K562 (cell line): ENCODE results near the gene TDRD9. TPM values are rescaled to one million over a fixed set of nuclear protein-coding genes. Genes with fewer than 3 reads are reported as not detected.

ENCODE experiments used
- ATAC-seq: fragments of 200-7000 bp; cut with Tn5 transposase; 3 replicates; pipeline ENCODE4 v1.9.1; 2020; ENCODE audit warnings: moderate library complexity
- BruUV-seq: library from RNA; stranded (reverse); fragments of 400-500 nt; replicated peaks from 2 replicates; lab custom pipeline; 2021; lab: Mats Ljungman, UMichigan
- CTCF ChIA-PET: fragments of 300-600 bp; formaldehyde crosslinking; extraction: SDS; loops from one replicate; lab custom pipeline; 2021; ENCODE audit warnings: low intra/inter-chr PET ratio; lab: Yijun Ruan, JAX
- POLR2A ChIA-PET: fragments of 300-600, 350-650 bp; sonication (Branson Sonifier 250); formaldehyde crosslinking; extraction: SDS; loops from one replicate; lab custom pipeline; 2021; ENCODE audit warnings: antibody characterized with exemption, inconsistent platforms; lab: Yijun Ruan, JAX
- DNase-seq, 4 experiments: peaks; one replicate each; pipeline versions ENCODE4 v3.0.0 to v3.0.0-alpha.2; 2011 to 2018; ENCODE audit warnings: low spot score in 3 of 4, mixed read lengths in 3 of 4; ENCODE audit errors: extremely low read depth in 1 of 4
- FAIRE-seq: peaks from 2 replicates; lab custom pipeline; 2011; peaks lifted over from hg19 to GRCh38; lab: Jason Lieb, UNC
- H2AFZ ChIP-seq: 2 replicates; pipeline ENCODE4 v1.6.0; 2011; ENCODE audit warnings: low read depth, low read length, control low read depth, inconsistent platforms
- H3K27ac ChIP-seq: fragments of 200-600 bp; 3 replicates; pipeline ENCODE4 v1.8.0; 2011; ENCODE audit warnings: low read depth, mild to moderate bottlenecking, control low read depth, inconsistent platforms, low read length, moderate library complexity, mixed read lengths; ENCODE audit errors: extremely low read depth
- H3K27me3 ChIP-seq, 2 experiments: fragments of 300-600 bp in 1 of 2; 2 replicates in 1 of 2; 3 replicates in 1 of 2; pipeline versions ENCODE4 v1.6.0 to v1.8.0; 2011; ENCODE audit warnings: inconsistent platforms in 2 of 2, low read length in 2 of 2, mild to moderate bottlenecking in 1 of 2, mixed read lengths in 1 of 2, moderate library complexity in 1 of 2; ENCODE audit not compliant: control insufficient read depth in 2 of 2, insufficient read depth in 2 of 2
- H3K36me3 ChIP-seq: fragments of 300-600 bp; 3 replicates; pipeline ENCODE4 v1.8.0; 2011; ENCODE audit warnings: mild to moderate bottlenecking, low read length, inconsistent platforms; ENCODE audit not compliant: control insufficient read depth, insufficient read depth
- H3K4me1 ChIP-seq, 2 experiments: fragments of 200-600 bp in 1 of 2; replicated peaks in 1 of 2; 2 replicates in 1 of 2; 3 replicates in 1 of 2; pipeline versions ENCODE4 v1.5.1 to v1.8.0; 2011; ENCODE audit warnings: inconsistent platforms in 2 of 2, low read length in 2 of 2, mild to moderate bottlenecking in 1 of 2, mixed read lengths in 1 of 2, moderate library complexity in 1 of 2; ENCODE audit not compliant: control insufficient read depth in 2 of 2, insufficient read depth in 2 of 2
- H3K4me2 ChIP-seq: 2 replicates; pipeline ENCODE4 v1.6.1; 2011; ENCODE audit warnings: low read length, control low read depth, inconsistent platforms, mixed read lengths; ENCODE audit not compliant: insufficient read depth
- H3K4me3 ChIP-seq: fragments of 200-600 bp; sonication (generic), shearing (Covaris generic); 2 replicates; pipeline ENCODE4 v1.5.1; 2016; ENCODE audit warnings: control low read depth, inconsistent platforms
- H3K79me2 ChIP-seq: fragments of 200-600 bp; 3 replicates; pipeline ENCODE4 v1.8.0; 2011; ENCODE audit warnings: low read length, inconsistent platforms; ENCODE audit not compliant: control insufficient read depth, insufficient read depth
- H3K9ac ChIP-seq, 2 experiments: 2 replicates each; pipeline versions ENCODE4 v1.6.0 to v1.6.1; 2011; ENCODE audit warnings: low read depth in 2 of 2, low read length in 2 of 2, control low read depth in 1 of 2, inconsistent platforms in 1 of 2, mild to moderate bottlenecking in 1 of 2, mixed read lengths in 1 of 2; ENCODE audit not compliant: insufficient read depth in 1 of 2
- H3K9me1 ChIP-seq: one replicate; pipeline ENCODE4 v1.6.0; 2011; ENCODE audit warnings: inconsistent platforms, mild to moderate bottlenecking, low read length, moderate library complexity; ENCODE audit not compliant: control insufficient read depth, insufficient read depth
- H3K9me3 ChIP-seq: replicated peaks from 2 replicates; pipeline ENCODE4 v1.5.1; 2011; ENCODE audit warnings: low read depth, low read length, inconsistent platforms; ENCODE audit not compliant: control insufficient read depth, insufficient read depth
- H4K20me1 ChIP-seq: replicated peaks from 2 replicates; pipeline ENCODE4 v1.6.1; 2011; ENCODE audit warnings: low read length, inconsistent platforms, mixed read lengths; ENCODE audit not compliant: control insufficient read depth, insufficient read depth
- CREM ChIP-seq: IDR thresholded peaks from 2 replicates; pipeline ENCODE4 v1.6.1; 2014; ENCODE audit warnings: antibody characterized with exemption, low read depth
- FOXJ3 ChIP-seq: sonication (generic); formaldehyde crosslinking; IDR thresholded peaks from 2 replicates; pipeline ENCODE4 v1.4.0; 2020; ENCODE audit warnings: mild to moderate bottlenecking, missing genetic modification reagents
- HNRNPLL ChIP-seq: fragments of 200-400 bp; formaldehyde crosslinking; IDR thresholded peaks from 2 replicates; pipeline ENCODE4 v1.6.1; 2017; ENCODE audit warnings: low read length, low read depth, mild to moderate bottlenecking; ENCODE audit not compliant: poor library complexity, severe bottlenecking
- RB1 ChIP-seq: fragments of 450-650 bp; IDR thresholded peaks from 2 replicates; pipeline ENCODE4 v1.6.1; 2017; ENCODE audit warnings: low read depth, mild to moderate bottlenecking
- TAF9B ChIP-seq: fragments of 450-650 bp; IDR thresholded peaks from 2 replicates; pipeline ENCODE4 v1.6.1; 2018; ENCODE audit warnings: mild to moderate bottlenecking; ENCODE audit not compliant: partially characterized antibody
- XRCC3 ChIP-seq: fragments of 450-650 bp; IDR thresholded peaks from 2 replicates; pipeline ENCODE4 v1.6.1; 2017; ENCODE audit warnings: mild to moderate bottlenecking, moderate library complexity
- WGBS: fragments of 100-300 bp; shearing (Covaris generic); methylation state at CpG from one replicate; pipeline ENCODE4 v1.1.6; 2016; ENCODE audit warnings: low coverage, mixed read lengths; ENCODE audit not compliant: insufficient coverage; ENCODE audit errors: missing lambda C conversion rate; 5-methylcytosine and 5-hydroxymethylcytosine counted together
- in situ Hi-C: fragments of 300-500 bp; cut with MboI; formaldehyde crosslinking; loops from 4 replicates; pipeline ENCODE4 v1.15.0; 2018; ENCODE audit warnings: inconsistent platforms, mixed read lengths
- intact Hi-C: fragments of 100-400 bp; cut with micrococcal nuclease; formaldehyde crosslinking; loops from 2 replicates; pipeline ENCODE4 v1.14.2; 2022
- polyA plus RNA-seq, 8 experiments: library from polyadenylated mRNA; depleted of rRNA in 4 of 8; stranded (reverse) in 5 of 8; unstranded in 3 of 8; fragments of >200 nt; fragmentation: Nextera tagmentation in 2 of 8; fragmentation: Illumina TruSeq in 1 of 8; extraction: Ambion mirVana in 2 of 8; extraction: Trizol in 1 of 8; gene quantifications; 2 replicates each; pipeline versions ENCODE4 v1.2.1 to v1.2.3, GENCODE V29; 2011 to 2014; ENCODE audit warnings: inconsistent platforms in 1 of 8, missing spikeins in 1 of 8
- total RNA-seq, 7 experiments: library from RNA; depleted of rRNA in 6 of 7; stranded (reverse); fragments of >200 nt in 6 of 7; fragmentation: Illumina TruSeq in 2 of 7; extraction: Trizol in 2 of 7; gene quantifications; 2 replicates each; pipeline versions ENCODE4 v1.2.1 to v1.2.3, GENCODE V29; 2011 to 2021; ENCODE audit warnings: low replicate concordance in 1 of 7

The TDRD9 gene
- total and polyA plus RNA-seq, 9 of the 15 experiments (the other 6 are each of a cell fraction or from before 2014, with no cell fraction given) = 0.04 to 0.14 (median 0.04) TPM; not detected in 5

GRCh38 chr14:104019806-104020205 lies 91.5 kb downstream of the TDRD9 start (continued):
- no peak for TF ChIP-seq HNRNPLL
- TF ChIP-seq RB1 = no peak
- no peak for TF ChIP-seq FOXJ3 (CRISPR knock-in tag)
- no peak for TF ChIP-seq CREM
- no peak for TF ChIP-seq XRCC3

GRCh38 chr14:104020471-104020870 lies 92.2 kb downstream of the TDRD9 start:
- Histone ChIP-seq H3K9ac (no peak overlapping the region), H3K4me3 (no peak overlapping the region)
- no peak for TF ChIP-seq TAF9B
- TF ChIP-seq, all 486 proteins: peak for 0
- Histone ChIP-seq H3K9me1 (no peaks in the 10 kb centered on the region), H3K4me2 (no peak overlapping the region), H3K36me3 (no peaks in the 10 kb centered on the region), H2AFZ (no peak overlapping the region), H4K20me1 (no peaks in the 10 kb centered on the region), H3K4me1 (no peaks in the 10 kb centered on the region), H3K9me3 (no peaks in the 10 kb centered on the region), H3K27ac (no peak overlapping the region), H3K27me3 (peaks cover 0 to 17% of the 10 kb centered on the region in 2 experiments; a peak in 3 of 5 replicates), H3K79me2 (no peaks in the 10 kb centered on the region)
- no TSS peak for BruUV-seq
- FAIRE-seq (no peak), ATAC-seq (no peak), DNase-seq (no peak)
- intact Hi-C loops = no loop called here
- WGBS = 12% methylated on average over 9 of the region's 9 CpGs
- in situ Hi-C loops = no loop called here
- ChIA-PET POLR2A (no interaction called here), CTCF (no interaction called here)
